Trophoblast cell (in vitro differentiated cells and primary cell): Measurements from ENCODE around the gene CFAP52.
A peak's percentile ranks its signal among the peaks of the same experiment; 100 is the strongest.

Source experiments
- DNase-seq, 2 donors: peaks; one replicate each; pipeline ENCODE4 v3.0.0-alpha.2; 2016
- H2AFZ ChIP-seq: 2 replicates; pipeline ENCODE4 v1.6.1; 2013; ENCODE audit warnings: low read length, moderate library complexity, mild to moderate bottlenecking; ENCODE audit not compliant: insufficient read depth, poor library complexity
- H2AK5ac ChIP-seq: 2 replicates; pipeline ENCODE4 v1.6.1; 2013; ENCODE audit warnings: mild to moderate bottlenecking, low read length
- H2BK120ac ChIP-seq: 2 replicates; pipeline ENCODE4 v1.6.1; 2013; ENCODE audit warnings: low read length, mild to moderate bottlenecking, moderate library complexity; ENCODE audit not compliant: insufficient read depth, poor library complexity
- H2BK12ac ChIP-seq: 2 replicates; pipeline ENCODE4 v1.6.1; 2013; ENCODE audit warnings: mild to moderate bottlenecking, low read length, moderate library complexity
- H2BK5ac ChIP-seq: 2 replicates; pipeline ENCODE4 v1.6.1; 2013; ENCODE audit warnings: low read length, low read depth, moderate library complexity, mild to moderate bottlenecking; ENCODE audit not compliant: poor library complexity
- H3K14ac ChIP-seq: 2 replicates; pipeline ENCODE4 v1.6.1; 2013; ENCODE audit warnings: mild to moderate bottlenecking, low read length
- H3K18ac ChIP-seq: 2 replicates; pipeline ENCODE4 v1.6.1; 2013; ENCODE audit warnings: mild to moderate bottlenecking, low read length
- H3K23ac ChIP-seq: 2 replicates; pipeline ENCODE4 v1.6.1; 2013; ENCODE audit warnings: low read length
- H3K27ac ChIP-seq: 2 replicates; pipeline ENCODE4 v1.5.1; 2013; ENCODE audit warnings: low read depth, mild to moderate bottlenecking, inconsistent platforms, low read length, moderate library complexity
- H3K27me3 ChIP-seq: 2 replicates; pipeline ENCODE4 v1.6.1; 2013; ENCODE audit warnings: inconsistent platforms, mild to moderate bottlenecking, low read length, moderate library complexity; ENCODE audit not compliant: insufficient read depth
- H3K36me3 ChIP-seq, 2 experiments: 1 replicate in 1 of 2; 2 replicates in 1 of 2; pipeline ENCODE4 v1.6.1; 2013; ENCODE audit warnings: low read length in 2 of 2, mild to moderate bottlenecking in 2 of 2, moderate library complexity in 1 of 2; ENCODE audit not compliant: insufficient read depth in 2 of 2, control insufficient read depth in 1 of 2
- H3K4ac ChIP-seq: 2 replicates; pipeline ENCODE4 v1.6.1; 2013; ENCODE audit warnings: low read depth, mild to moderate bottlenecking, low read length, moderate library complexity
- H3K4me1 ChIP-seq, 2 experiments: 1 replicate in 1 of 2; 2 replicates in 1 of 2; pipeline ENCODE4 v1.6.1; 2013; ENCODE audit warnings: low read length in 2 of 2, mild to moderate bottlenecking in 2 of 2, moderate library complexity in 1 of 2; ENCODE audit not compliant: insufficient read depth in 2 of 2, control insufficient read depth in 1 of 2
- H3K4me2 ChIP-seq: 2 replicates; pipeline ENCODE4 v1.6.1; 2013; ENCODE audit warnings: inconsistent platforms, mild to moderate bottlenecking, low read length, moderate library complexity
- H3K4me3 ChIP-seq: 2 replicates; pipeline ENCODE4 v1.5.1; 2013; ENCODE audit warnings: mild to moderate bottlenecking, low read depth, low read length, inconsistent platforms
- H3K79me1 ChIP-seq: one replicate; pipeline ENCODE4 v1.6.1; 2013; ENCODE audit warnings: low read length
- H3K79me2 ChIP-seq: 2 replicates; pipeline ENCODE4 v1.6.1; 2013; ENCODE audit warnings: low read length, mild to moderate bottlenecking; ENCODE audit not compliant: control insufficient read depth, insufficient read depth, poor library complexity
- H3K9ac ChIP-seq: 2 replicates; pipeline ENCODE4 v1.6.1; 2013; ENCODE audit warnings: mild to moderate bottlenecking, low read length
- H3K9me3 ChIP-seq: 2 replicates; pipeline ENCODE4 v1.6.1; 2013; ENCODE audit warnings: low read depth, mild to moderate bottlenecking, control low read depth, inconsistent platforms, low read length; ENCODE audit not compliant: insufficient read depth
- H4K12ac ChIP-seq: 2 replicates; pipeline ENCODE4 v1.6.1; 2013; ENCODE audit warnings: low read depth, mild to moderate bottlenecking, low read length, moderate library complexity
- H4K8ac ChIP-seq: 2 replicates; pipeline ENCODE4 v1.6.1; 2013; ENCODE audit warnings: low read depth, mild to moderate bottlenecking, low read length, moderate library complexity
- H4K91ac ChIP-seq: one replicate; pipeline ENCODE4 v1.6.1; 2013; ENCODE audit warnings: low read depth, mild to moderate bottlenecking, low read length, moderate library complexity
- WGBS: extraction: QIAGEN DNeasy Blood & Tissue Kit; methylation state at CpG from one replicate; pipeline ENCODE4 v1.1.7; 2013; ENCODE audit warnings: missing lambda C conversion rate; ENCODE audit not compliant: insufficient read length, insufficient coverage; ENCODE audit errors: extremely low coverage; 5-methylcytosine and 5-hydroxymethylcytosine counted together

CFAP52 gene

GRCh38 chr17:9647014-9647413, 70.6 kb downstream of the CFAP52 start:
- H2AK5ac ChIP-seq: no peak overlapping the region
- H2BK120ac ChIP-seq: no peak overlapping the region
- no peaks in the 10 kb centered on the region for H3K27me3 ChIP-seq

GRCh38 chr17:9648521-9649110, 72.2 kb downstream of the CFAP52 start:
- H3K4me2 ChIP-seq: peak overlapping the region; percentile 51
- no peak overlapping the region for H2BK120ac ChIP-seq
- no peaks in the 10 kb centered on the region for H3K9me3 ChIP-seq
- no peak overlapping the region for H3K23ac ChIP-seq
- peaks cover 15% of the 10 kb centered on the region for H3K79me2 ChIP-seq
- H2AFZ ChIP-seq: no peak overlapping the region
- no peak overlapping the region for H3K4ac ChIP-seq
- no peak overlapping the region for H3K14ac ChIP-seq
- no peak overlapping the region for H2AK5ac ChIP-seq
- no peak overlapping the region for H4K12ac ChIP-seq
- H4K8ac ChIP-seq: no peak overlapping the region
- H3K27ac ChIP-seq: peak overlapping the region; percentile 88
- H2BK5ac ChIP-seq: peak overlapping the region; percentile 7
- no CpG with 5 or more reads among the region's 3 CpGs for WGBS
- no peaks in the 10 kb centered on the region for H3K36me3 ChIP-seq
- no peak overlapping the region for H3K18ac ChIP-seq
- no peak overlapping the region for H2BK12ac ChIP-seq
- no peak overlapping the region for H3K4me3 ChIP-seq
- H3K9ac ChIP-seq: no peak overlapping the region
- no peak overlapping the region for H4K91ac ChIP-seq
- DNase-seq: peak; percentile 40 to 54
- H3K4me1 ChIP-seq: peaks cover 5 to 9% of the 10 kb centered on the region in 2 experiments
- H3K79me1 ChIP-seq: peaks cover 26% of the 10 kb centered on the region
- H3K27me3 ChIP-seq: no peaks in the 10 kb centered on the region

More at GRCh38 chr17:9647014-9647413, 70.6 kb downstream of the CFAP52 start:
- H3K18ac ChIP-seq: no peak overlapping the region
- peaks cover 26% of the 10 kb centered on the region for H3K79me1 ChIP-seq
- DNase-seq: peak; percentile 92 to 94
- no peaks in the 10 kb centered on the region for H3K36me3 ChIP-seq
- no peak overlapping the region for H2BK12ac ChIP-seq
- no peak overlapping the region for H3K4ac ChIP-seq
- H2AFZ ChIP-seq: no peak overlapping the region
- no peak overlapping the region for H4K8ac ChIP-seq
- no peaks in the 10 kb centered on the region for H3K9me3 ChIP-seq
- H3K4me1 ChIP-seq: peaks cover 5 to 9% of the 10 kb centered on the region in 2 experiments
- H3K23ac ChIP-seq: no peak overlapping the region
- H3K4me2 ChIP-seq: peak overlapping the region; percentile 95
- peaks cover 15% of the 10 kb centered on the region for H3K79me2 ChIP-seq
- peak overlapping the region; percentile 61 for H3K27ac ChIP-seq
- H4K91ac ChIP-seq: no peak overlapping the region
- no peak overlapping the region for H3K14ac ChIP-seq
- H3K9ac ChIP-seq: no peak overlapping the region
- no peak overlapping the region for H3K4me3 ChIP-seq
- no peak overlapping the region for H4K12ac ChIP-seq
- WGBS: no CpG with 5 or more reads among the region's 4 CpGs
- no peak overlapping the region for H2BK5ac ChIP-seq

- H4K91ac ChIP-seq: no peak overlapping the region
- H2BK12ac ChIP-seq: no peak overlapping the region
- no peak overlapping the region for H3K23ac ChIP-seq
- H3K27ac ChIP-seq: no peak overlapping the region
- no peaks in the 10 kb centered on the region for H3K79me1 ChIP-seq
- H3K27me3 ChIP-seq: no peaks in the 10 kb centered on the region
- no peak overlapping the region for H3K18ac ChIP-seq
- H2BK120ac ChIP-seq: no peak overlapping the region
- no peaks in the 10 kb centered on the region for H3K79me2 ChIP-seq
- peaks cover 12 to 13% of the 10 kb centered on the region in 2 experiments for H3K36me3 ChIP-seq
- H2AK5ac ChIP-seq: no peak overlapping the region
- no peak for DNase-seq
- no CpG with 5 or more reads among the region's 4 CpGs for WGBS
- H3K14ac ChIP-seq: no peak overlapping the region
- no peak overlapping the region for H3K4me2 ChIP-seq
- H3K9ac ChIP-seq: no peak overlapping the region
- no peaks in the 10 kb centered on the region for H3K9me3 ChIP-seq
- H2AFZ ChIP-seq: no peak overlapping the region
- no peak overlapping the region for H4K8ac ChIP-seq
- H3K4ac ChIP-seq: no peak overlapping the region
- no peak overlapping the region for H3K4me3 ChIP-seq
- no peak overlapping the region for H2BK5ac ChIP-seq
- H4K12ac ChIP-seq: no peak overlapping the region
- peaks cover 0 to 2% of the 10 kb centered on the region in 2 experiments for H3K4me1 ChIP-seq
Measured at GRCh38 chr17:9658593-9659211, 82.3 kb downstream of the CFAP52 start.

- DNase-seq: no peak
- H3K4me2 ChIP-seq: no peak overlapping the region
- no peak overlapping the region for H3K4me3 ChIP-seq
- H3K14ac ChIP-seq: no peak overlapping the region
- no peak overlapping the region for H2AK5ac ChIP-seq
- no peak overlapping the region for H3K23ac ChIP-seq
- H3K36me3 ChIP-seq: peaks cover 12 to 16% of the 10 kb centered on the region in 2 experiments
- no CpG with 5 or more reads among the region's 2 CpGs for WGBS
- H2AFZ ChIP-seq: no peak overlapping the region
- H2BK120ac ChIP-seq: no peak overlapping the region
- H3K27me3 ChIP-seq: no peaks in the 10 kb centered on the region
- H3K4me1 ChIP-seq: peaks cover 0 to 2% of the 10 kb centered on the region in 2 experiments
- H2BK5ac ChIP-seq: no peak overlapping the region
- no peak overlapping the region for H4K12ac ChIP-seq
- H3K9me3 ChIP-seq: no peaks in the 10 kb centered on the region
- H3K27ac ChIP-seq: no peak overlapping the region
- H3K9ac ChIP-seq: no peak overlapping the region
- H3K79me1 ChIP-seq: no peaks in the 10 kb centered on the region
- H4K91ac ChIP-seq: no peak overlapping the region
- no peak overlapping the region for H4K8ac ChIP-seq
- no peak overlapping the region for H3K4ac ChIP-seq
- H2BK12ac ChIP-seq: no peak overlapping the region
- H3K79me2 ChIP-seq: no peaks in the 10 kb centered on the region
- no peak overlapping the region for H3K18ac ChIP-seq
Measured at GRCh38 chr17:9661027-9661426, 84.6 kb downstream of the CFAP52 start.
